ENCODE measurements around the gene GRAMD1C.

GRAMD1C gene

DNA sequence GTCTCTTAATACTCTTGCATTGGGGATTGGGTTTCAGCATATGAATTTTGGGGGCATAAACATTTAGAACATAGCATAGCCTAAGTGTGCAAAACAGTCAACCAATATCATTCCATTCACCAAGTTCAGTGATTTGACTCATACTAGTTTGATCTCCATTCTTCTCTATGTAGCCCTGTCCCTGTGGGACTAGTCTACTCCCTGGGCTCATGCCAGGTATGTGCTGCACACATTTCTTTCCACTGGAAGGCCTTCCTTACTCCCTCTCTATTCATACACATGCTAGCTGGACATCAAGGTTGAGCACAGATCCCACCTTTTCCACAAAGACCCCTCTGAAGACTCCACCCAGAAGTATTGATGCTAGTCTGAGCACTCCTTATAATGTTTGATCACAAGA lies 114.3 kb downstream of the GRAMD1C start:
- H3K27ac ChIP-seq, result no peak overlapping the region
- no peak for TF ChIP-seq ZFX (IDR thresholded peaks at IDR 0.05; ENCODE audit: borderline replicate concordance)
- TF ChIP-seq, protein P1, sequence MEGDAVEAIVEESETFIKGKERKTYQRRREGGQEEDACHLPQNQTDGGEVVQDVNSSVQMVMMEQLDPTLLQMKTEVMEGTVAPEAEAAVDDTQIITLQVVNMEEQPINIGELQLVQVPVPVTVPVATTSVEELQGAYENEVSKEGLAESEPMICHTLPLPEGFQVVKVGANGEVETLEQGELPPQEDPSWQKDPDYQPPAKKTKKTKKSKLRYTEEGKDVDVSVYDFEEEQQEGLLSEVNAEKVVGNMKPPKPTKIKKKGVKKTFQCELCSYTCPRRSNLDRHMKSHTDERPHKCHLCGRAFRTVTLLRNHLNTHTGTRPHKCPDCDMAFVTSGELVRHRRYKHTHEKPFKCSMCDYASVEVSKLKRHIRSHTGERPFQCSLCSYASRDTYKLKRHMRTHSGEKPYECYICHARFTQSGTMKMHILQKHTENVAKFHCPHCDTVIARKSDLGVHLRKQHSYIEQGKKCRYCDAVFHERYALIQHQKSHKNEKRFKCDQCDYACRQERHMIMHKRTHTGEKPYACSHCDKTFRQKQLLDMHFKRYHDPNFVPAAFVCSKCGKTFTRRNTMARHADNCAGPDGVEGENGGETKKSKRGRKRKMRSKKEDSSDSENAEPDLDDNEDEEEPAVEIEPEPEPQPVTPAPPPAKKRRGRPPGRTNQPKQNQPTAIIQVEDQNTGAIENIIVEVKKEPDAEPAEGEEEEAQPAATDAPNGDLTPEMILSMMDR (IDR thresholded peaks at IDR 0.05), result no peak

DNA sequence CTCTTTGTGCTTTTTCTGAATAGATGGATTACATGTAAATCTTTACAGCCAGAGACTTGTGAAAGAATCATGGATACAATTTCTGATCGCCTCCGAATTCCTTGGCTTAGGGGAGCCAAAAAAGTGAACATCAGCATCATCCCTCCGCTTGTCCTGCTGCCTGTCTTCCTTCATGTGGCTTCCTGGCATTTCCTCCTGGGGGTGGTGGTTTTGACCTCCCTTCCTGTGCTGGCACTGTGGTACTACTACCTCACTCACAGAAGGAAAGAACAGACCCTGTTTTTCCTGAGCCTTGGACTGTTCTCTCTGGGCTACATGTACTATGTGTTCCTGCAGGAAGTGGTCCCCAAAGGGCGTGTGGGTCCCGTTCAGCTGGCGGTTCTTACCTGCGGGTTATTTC lies 115.1 kb downstream of the GRAMD1C start:
- TF ChIP-seq, protein P1 (IDR thresholded peaks at IDR 0.05), result no peak
- no peak for TF ChIP-seq ZFX (IDR thresholded peaks at IDR 0.05; ENCODE audit: borderline replicate concordance)
- no peak overlapping the region for H3K27ac ChIP-seq

DNA sequence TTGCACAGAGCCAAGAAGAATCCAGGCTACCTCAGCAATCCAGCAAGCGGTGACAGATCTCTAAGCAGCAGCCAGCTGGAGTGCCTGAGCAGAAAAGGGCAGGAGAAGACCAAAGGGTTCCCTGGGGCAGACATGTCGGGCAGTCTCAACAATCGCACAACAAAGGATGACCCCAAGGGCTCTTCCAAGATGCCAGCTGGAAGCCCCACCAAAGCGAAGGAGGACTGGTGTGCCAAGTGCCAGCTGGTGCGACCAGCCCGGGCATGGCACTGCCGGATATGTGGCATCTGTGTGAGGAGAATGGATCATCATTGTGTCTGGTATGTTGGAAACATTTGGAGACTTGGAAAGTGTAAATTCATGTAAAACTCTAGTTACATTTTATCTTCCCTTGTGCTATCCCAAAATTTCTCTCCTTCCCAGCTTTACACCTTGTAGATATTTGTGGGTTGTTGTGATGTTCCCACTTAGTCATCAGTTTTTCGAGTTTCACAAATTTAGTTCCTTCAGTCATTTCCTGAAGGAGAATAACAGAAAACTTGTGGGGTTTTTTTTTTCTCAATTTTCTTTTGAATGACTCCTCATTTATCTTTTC lies 115.6 kb downstream of the GRAMD1C start:
- TF ChIP-seq, protein P1 (IDR thresholded peaks at IDR 0.05), result no peak
- no peak for TF ChIP-seq ZFX (IDR thresholded peaks at IDR 0.05; ENCODE audit: borderline replicate concordance)
- H3K27ac ChIP-seq, result no peak overlapping the region

DNA sequence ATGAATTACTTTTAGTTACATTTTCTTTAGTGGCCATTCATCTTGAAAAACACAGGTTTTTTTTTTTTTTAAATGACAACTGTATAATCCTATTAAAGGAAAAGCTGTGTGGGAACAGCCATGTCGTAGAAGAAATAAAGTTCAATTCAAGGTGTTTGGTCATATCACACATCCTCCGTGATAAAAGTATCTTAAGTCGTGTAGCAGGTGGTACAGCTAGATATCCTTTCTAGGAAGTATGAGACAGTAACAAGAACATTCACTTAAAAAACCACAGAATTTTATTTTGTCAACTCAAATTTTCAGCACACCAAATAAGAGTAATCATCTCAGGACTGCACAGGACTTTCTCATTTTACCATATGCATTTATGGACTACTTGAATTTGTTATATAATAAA lies 125.3 kb downstream of the GRAMD1C start:
- TF ChIP-seq, protein P1 (IDR thresholded peaks at IDR 0.05), result no peak
- no peak for TF ChIP-seq ZFX (IDR thresholded peaks at IDR 0.05; ENCODE audit: borderline replicate concordance)

DNA sequence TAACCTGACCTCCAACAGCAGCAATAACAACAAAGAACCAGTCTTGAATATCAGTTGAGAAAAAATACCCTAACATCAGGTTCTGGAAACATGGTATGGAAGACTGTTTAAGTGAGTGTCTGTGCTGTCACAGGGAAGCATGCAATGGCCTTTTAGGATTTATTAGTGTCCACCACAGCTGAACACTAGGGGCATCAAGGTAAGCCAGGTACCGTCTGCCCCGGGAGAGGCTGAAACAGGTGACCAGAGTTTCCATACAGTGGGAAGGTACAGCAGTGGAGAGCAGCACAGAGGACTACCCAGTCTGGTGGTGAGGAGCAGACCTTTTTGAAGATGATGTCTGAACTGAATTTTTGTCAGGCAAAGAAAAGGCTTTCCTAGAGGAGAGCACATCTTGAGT lies 127.6 kb downstream of the GRAMD1C start:
- TF ChIP-seq, protein P1 (IDR thresholded peaks at IDR 0.05), result peak; percentile 16
- TF ChIP-seq ZFX (IDR thresholded peaks at IDR 0.05; ENCODE audit: borderline replicate concordance), result no peak
- H3K27ac ChIP-seq, result no peak overlapping the region

More for the DNA sequence above, 125.3 kb downstream of the GRAMD1C start:
- H3K27ac ChIP-seq, result no peak overlapping the region

DNA sequence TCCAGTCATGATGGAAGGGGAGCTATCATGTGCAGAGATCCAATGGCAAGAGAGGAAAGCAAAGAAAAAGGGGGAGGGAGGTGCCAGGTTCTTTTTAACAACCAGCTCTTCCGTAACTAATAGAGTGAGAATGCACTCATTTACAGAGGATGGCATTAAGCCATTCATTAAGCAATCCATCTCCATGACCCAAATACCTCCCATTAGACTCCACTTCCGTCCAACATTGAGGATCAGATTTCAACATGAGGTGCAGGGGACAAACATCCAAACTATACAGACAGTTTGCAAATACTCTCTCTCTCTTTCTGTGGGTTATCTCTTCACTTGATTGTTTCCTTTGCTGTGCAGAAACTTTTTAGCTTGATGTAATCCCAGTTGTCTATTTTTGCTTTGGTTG lies 130.4 kb downstream of the GRAMD1C start:
- TF ChIP-seq, protein P1 (IDR thresholded peaks at IDR 0.05), result no peak
- no peak for TF ChIP-seq ZFX (IDR thresholded peaks at IDR 0.05; ENCODE audit: borderline replicate concordance)
- no peak overlapping the region for H3K27ac ChIP-seq

DNA sequence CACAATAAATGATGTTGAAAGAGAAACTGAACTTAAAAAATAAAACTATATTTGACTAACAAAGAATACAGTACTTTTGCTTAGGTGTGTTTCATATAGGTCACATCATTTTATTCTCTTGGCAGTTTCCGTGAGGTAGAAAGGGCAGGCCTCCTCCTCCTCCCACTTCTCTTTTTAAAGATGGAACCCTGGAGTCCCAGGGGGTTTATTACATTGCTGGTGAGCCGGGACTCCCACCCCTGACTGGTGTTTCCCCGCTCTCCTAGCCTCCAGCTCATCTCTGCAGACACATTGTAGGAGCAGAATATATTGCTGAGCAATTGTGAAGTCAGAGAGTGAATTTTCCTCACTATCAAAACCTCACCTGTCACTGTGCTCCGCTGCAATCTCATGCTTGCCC lies 139.2 kb downstream of the GRAMD1C start:
- no peak for TF ChIP-seq ZFX (IDR thresholded peaks at IDR 0.05; ENCODE audit: borderline replicate concordance)
- no peak overlapping the region for H3K27ac ChIP-seq

DNA sequence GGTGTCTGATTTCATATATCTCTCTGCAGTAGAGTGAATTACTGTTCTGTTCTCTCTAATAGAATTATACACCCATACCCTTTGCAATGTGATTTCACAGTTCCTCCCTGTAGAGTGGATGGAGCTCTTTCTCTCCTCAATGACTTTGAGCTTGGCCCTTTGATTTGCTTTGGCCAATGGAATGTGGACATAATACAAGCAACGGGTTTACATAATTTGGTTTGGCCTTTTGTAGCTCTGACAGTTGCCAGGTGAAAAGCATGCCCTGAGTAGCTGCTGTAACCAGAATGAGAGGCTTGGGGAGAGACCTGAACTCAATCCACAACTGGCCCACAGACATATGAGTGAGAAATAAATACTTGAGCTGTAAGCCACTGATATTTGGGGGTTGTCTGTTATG lies 141.3 kb downstream of the GRAMD1C start:
- no peak for TF ChIP-seq ZFX (IDR thresholded peaks at IDR 0.05; ENCODE audit: borderline replicate concordance)
- TF ChIP-seq, protein P1 (IDR thresholded peaks at IDR 0.05), result no peak

More for the DNA sequence above, 141.3 kb downstream of the GRAMD1C start:
- no peak overlapping the region for H3K27ac ChIP-seq

Measured in 22Rv1 (cell line).